ENCODE measurements around the gene PGBD1.
A peak's percentile ranks its signal among the peaks of the same experiment; 100 is the strongest.

The PGBD1 gene

GRCh38 chr6:28335040-28335563, 53.7 kb downstream of the PGBD1 start:
- DNase-seq = no peak

GRCh38 chr6:28335564-28336283, 54.4 kb downstream of the PGBD1 start, which contains the start of gene ZSCAN31:
Gene ZSCAN31, minus strand, starts transcription at chr6:28336148. Its CDS starts 6,465 bp downstream, at chr6:28329683.
- DNase-seq = peak; percentile 99

- peak; percentile 39 for DNase-seq
Observed at GRCh38 chr6:28336284-28337120, 55.1 kb downstream of the PGBD1 start.

- no peak for DNase-seq
Observed at GRCh38 chr6:28337121-28337520, 55.7 kb downstream of the PGBD1 start.

- no peak for DNase-seq
Observed at GRCh38 chr6:28340310-28341095, 59.1 kb downstream of the PGBD1 start.

GRCh38 chr6:28343898-28344677, 62.7 kb downstream of the PGBD1 start:
- DNase-seq = no peak

GRCh38 chr6:28345201-28345600, 63.8 kb downstream of the PGBD1 start:
- DNase-seq = no peak

- DNase-seq = no peak
Observed at GRCh38 chr6:28347119-28347518, 65.7 kb downstream of the PGBD1 start.

GRCh38 chr6:28349344-28349891, 68.0 kb downstream of the PGBD1 start:
- DNase-seq = no peak

- DNase-seq = peak; percentile 75
Observed at GRCh38 chr6:28349892-28350737, 68.7 kb downstream of the PGBD1 start, which contains the start of gene ZKSCAN3. Gene ZKSCAN3, plus strand, starts transcription at chr6:28349947. Its CDS starts 9,640 bp downstream, at chr6:28359587.

- DNase-seq = no peak
Observed at GRCh38 chr6:28351087-28351486, 69.7 kb downstream of the PGBD1 start.

- no peak for DNase-seq
Observed at GRCh38 chr6:28351493-28351925, 70.1 kb downstream of the PGBD1 start.
